Uterus (tissue), 4 donors: Measurements from ENCODE around the gene BNC2. TPM values are rescaled to one million over a fixed set of nuclear protein-coding genes. Genes with fewer than 3 reads are reported as not detected.

Experiments
- DNase-seq, 2 donors: peaks; one replicate each; pipeline ENCODE4 v3.0.0-alpha.2; 2019 to 2020
- H3K27ac ChIP-seq, 2 donors: fragments of 200-600 bp; sonication (generic); 1 replicate in 1 of 2; 2 replicates in 1 of 2; pipeline ENCODE4 v1.5.1; 2016 to 2018
- H3K27me3 ChIP-seq, 2 donors: fragments of 200-600 bp; sonication (generic); one replicate each; pipeline ENCODE4 v1.5.1; 2018 to 2019; ENCODE audit warnings: control low read depth in 1 of 2
- H3K36me3 ChIP-seq, 2 donors: fragments of 200-600 bp; sonication (generic); one replicate each; pipeline ENCODE4 v1.5.1; 2019; ENCODE audit warnings: control low read depth in 1 of 2
- H3K4me1 ChIP-seq, 2 donors: fragments of 200-600 bp; sonication (generic); one replicate each; pipeline ENCODE4 v1.5.1; 2018 to 2019; ENCODE audit warnings: control low read depth in 1 of 2
- H3K4me3 ChIP-seq, 2 donors: fragments of 200-600 bp; sonication (generic); 1 replicate in 1 of 2; 2 replicates in 1 of 2; pipeline ENCODE4 v1.5.1; 2018 to 2019; ENCODE audit warnings: mild to moderate bottlenecking in 1 of 2
- H3K9me3 ChIP-seq, 2 donors: fragments of 200-600 bp; sonication (generic); one replicate each; pipeline ENCODE4 v1.5.1; 2019; ENCODE audit warnings: control low read depth in 1 of 2
- CTCF ChIP-seq, 4 experiments: fragments of 200-600 bp in 2 of 4; fragments of 450-650 bp in 2 of 4; sonication (generic) in 2 of 4; IDR thresholded peaks; one replicate each; pipeline ENCODE4 v1.5.1; 2016 to 2019; ENCODE audit warnings: antibody characterized with exemption in 4 of 4, mild to moderate bottlenecking in 2 of 4, moderate library complexity in 1 of 4
- POLR2A ChIP-seq, 2 donors: fragments of 450-650 bp; IDR thresholded peaks; one replicate each; pipeline ENCODE4 v1.6.1; 2016; ENCODE audit warnings: antibody characterized with exemption in 2 of 2, mild to moderate bottlenecking in 1 of 2, moderate library complexity in 1 of 2
- intact Hi-C: fragments of 100-400 bp; cut with DNase I; formaldehyde crosslinking; loops from one replicate; pipeline ENCODE4 v1.15.1; 2023; ENCODE audit warnings: low total_unique reads
- total RNA-seq, 4 donors: library from RNA; depleted of rRNA in 3 of 4; stranded (reverse); fragments of >200 nt in 3 of 4; gene quantifications; one replicate each; pipeline versions ENCODE4 v1.1.0 to v1.2.4, GENCODE V29; 2014 to 2023
- donor health status: DM: yes; HTN: yes; CAD: no.

Gene BNC2
- total RNA-seq, 4 donors from 2014 or later, result 85.9 to 293 (median 93.4) TPM

- Histone ChIP-seq H3K27ac (no peak overlapping the region), H3K9me3 (no peaks in the 10 kb centered on the region), H3K36me3 (no peaks in the 10 kb centered on the region), H3K4me1 (no peaks in the 10 kb centered on the region), H3K27me3 (no peaks in the 10 kb centered on the region), H3K4me3 (no peak overlapping the region)
- no peak for DNase-seq
- intact Hi-C loops, result no loop called here
- TF ChIP-seq CTCF (IDR thresholded peaks at IDR 0.05) (no peak), POLR2A (IDR thresholded peaks at IDR 0.05) (no peak)
Measured at GRCh38 chr9:16661816-16662215, 208.7 kb downstream of the BNC2 start.

- Histone ChIP-seq H3K9me3 (no peaks in the 10 kb centered on the region), H3K27me3 (no peaks in the 10 kb centered on the region), H3K36me3 (no peaks in the 10 kb centered on the region), H3K27ac (no peak overlapping the region), H3K4me1 (peaks cover 0 to 3% of the 10 kb centered on the region in 2 donors), H3K4me3 (no peak overlapping the region)
- no peak for DNase-seq
- no peak for TF ChIP-seq CTCF (IDR thresholded peaks at IDR 0.05)
- no peak for TF ChIP-seq POLR2A (IDR thresholded peaks at IDR 0.05)
- intact Hi-C loops, result no loop called here
Measured at GRCh38 chr9:16659096-16659495, 211.4 kb downstream of the BNC2 start.

- Histone ChIP-seq H3K4me3 (no peak overlapping the region), H3K4me1 (peaks cover 0 to 3% of the 10 kb centered on the region in 2 donors), H3K27ac (peak overlapping the region; percentile 5 to 29), H3K27me3 (no peaks in the 10 kb centered on the region), H3K9me3 (no peaks in the 10 kb centered on the region), H3K36me3 (no peaks in the 10 kb centered on the region)
- DNase-seq, result no peak
- no peak for TF ChIP-seq POLR2A (IDR thresholded peaks at IDR 0.05)
- TF ChIP-seq CTCF (IDR thresholded peaks at IDR 0.05), result no peak
- intact Hi-C loops, result no loop called here
Measured at GRCh38 chr9:16656432-16657169, 213.9 kb downstream of the BNC2 start.

GRCh38 chr9:16654596-16655126, 215.8 kb downstream of the BNC2 start:
- Histone ChIP-seq H3K4me1 (peaks cover 3% of the 10 kb centered on the region in 2 donors), H3K4me3 (no peak overlapping the region)
- intact Hi-C loops, result no loop called here

More at GRCh38 chr9:16654596-16655126, 215.8 kb downstream of the BNC2 start:
- Histone ChIP-seq H3K36me3 (no peaks in the 10 kb centered on the region), H3K27me3 (no peaks in the 10 kb centered on the region), H3K9me3 (no peaks in the 10 kb centered on the region), H3K27ac (peak overlapping the region; percentile 40 to 65)
- TF ChIP-seq POLR2A (IDR thresholded peaks at IDR 0.05) (no peak), CTCF (IDR thresholded peaks at IDR 0.05) (no peak)
- DNase-seq, result no peak
